ENCODE results near the gene PLEKHA6.

The PLEKHA6 gene

GRCh38 chr1:204227351-204227750 lies 132.4 kb downstream of the PLEKHA6 start:
- H3K4me1 ChIP-seq (ENCODE audit: low read depth, poor library complexity, severe bottlenecking) = no peaks in the 10 kb centered on the region
- no peak for TF ChIP-seq CTCF (conservative IDR thresholded peaks at IDR 0.05; ENCODE audit: low read depth, low read length)
- H3K27ac ChIP-seq = no peak overlapping the region
- H3K4me3 ChIP-seq (IDR thresholded peaks at IDR 0.05; ENCODE audit: insufficient read depth, low read depth, low read length) = no peak overlapping the region
- no peaks in the 10 kb centered on the region for H3K27me3 ChIP-seq (ENCODE audit: insufficient read depth, low read depth)
- no peak overlapping the region for H3K9ac ChIP-seq
- H2AFZ ChIP-seq (ENCODE audit: low read depth) = no peak overlapping the region
- H3K36me3 ChIP-seq (ENCODE audit: insufficient read depth) = no peaks in the 10 kb centered on the region
- H3K79me2 ChIP-seq (ENCODE audit: insufficient read depth, low read depth) = no peaks in the 10 kb centered on the region
- no peak overlapping the region for H3K4me2 ChIP-seq
- no peaks in the 10 kb centered on the region for H4K20me1 ChIP-seq (ENCODE audit: insufficient read depth)

GRCh38 chr1:204225841-204226735 lies 133.6 kb downstream of the PLEKHA6 start:
- Histone ChIP-seq H4K20me1 (ENCODE audit: insufficient read depth) (no peaks in the 10 kb centered on the region), H3K27me3 (ENCODE audit: insufficient read depth, low read depth) (no peaks in the 10 kb centered on the region), H3K27ac (no peak overlapping the region), H3K4me2 (no peak overlapping the region), H3K4me3 (IDR thresholded peaks at IDR 0.05; ENCODE audit: insufficient read depth, low read depth, low read length) (no peak overlapping the region), H2AFZ (ENCODE audit: low read depth) (no peak overlapping the region), H3K79me2 (ENCODE audit: insufficient read depth, low read depth) (no peaks in the 10 kb centered on the region), H3K4me1 (ENCODE audit: low read depth, poor library complexity, severe bottlenecking) (no peaks in the 10 kb centered on the region), H3K9ac (no peak overlapping the region), H3K36me3 (ENCODE audit: insufficient read depth) (no peaks in the 10 kb centered on the region)
- TF ChIP-seq CTCF (conservative IDR thresholded peaks at IDR 0.05; ENCODE audit: low read depth, low read length) = no peak

DNA sequence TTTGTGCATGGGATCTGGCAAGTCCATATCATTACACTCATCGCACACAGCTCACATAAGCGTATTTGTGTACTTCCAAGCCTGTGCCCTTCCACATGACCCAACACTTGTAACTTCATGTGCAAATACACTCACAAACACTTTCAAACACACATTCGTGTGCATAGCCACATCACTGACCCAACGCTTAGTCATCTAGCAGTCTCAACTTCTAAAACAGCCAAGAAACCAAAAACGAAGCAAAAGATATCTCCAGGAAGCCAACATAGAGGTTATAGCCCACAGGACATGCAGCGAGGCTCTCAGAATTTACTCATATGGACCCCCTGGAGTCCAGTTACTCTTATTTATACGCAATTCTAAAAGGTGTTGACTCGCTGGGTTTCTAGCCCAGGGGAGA lies 135.1 kb downstream of the PLEKHA6 start:
- no peak overlapping the region for H3K27ac ChIP-seq

DNA sequence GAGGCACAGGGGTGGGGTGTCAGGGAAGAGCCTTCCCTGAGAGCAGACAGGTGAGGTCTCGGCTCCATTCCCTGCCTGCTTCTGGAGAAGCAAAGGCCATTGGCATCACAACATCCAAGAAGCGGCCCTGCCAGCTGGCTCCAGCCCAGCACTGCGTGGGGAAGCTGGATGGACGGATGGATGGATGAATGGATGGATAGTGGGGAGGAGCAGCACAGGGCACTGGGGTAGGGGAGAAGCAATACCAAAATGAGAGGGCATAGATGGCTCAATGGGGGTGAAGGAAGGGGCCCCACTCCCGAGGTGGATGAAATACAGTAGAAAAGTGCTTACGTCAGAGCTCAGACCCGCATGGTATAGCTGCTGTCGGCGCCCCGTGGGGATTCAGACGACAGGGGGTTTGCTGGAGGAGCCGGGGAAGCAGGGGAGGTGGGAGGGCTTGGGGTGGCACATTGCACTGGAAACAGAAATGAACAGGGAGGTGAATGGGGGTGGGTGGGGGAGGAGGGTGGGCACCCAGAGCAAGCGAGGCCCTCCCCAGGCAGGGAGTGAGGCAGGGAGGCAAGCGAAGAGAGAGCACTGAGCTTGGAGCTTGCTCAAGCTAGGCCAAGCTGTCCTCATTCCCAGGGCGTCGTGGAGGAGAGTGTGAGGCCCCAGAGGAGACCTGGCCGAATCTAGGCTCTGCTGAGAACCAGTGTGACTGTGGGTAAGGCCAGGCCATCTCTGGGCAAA lies 136.4 kb downstream of the PLEKHA6 start:
- Histone ChIP-seq H3K4me1 (ENCODE audit: low read depth, poor library complexity, severe bottlenecking) (no peaks in the 10 kb centered on the region), H3K36me3 (ENCODE audit: insufficient read depth) (no peaks in the 10 kb centered on the region), H4K20me1 (ENCODE audit: insufficient read depth) (no peaks in the 10 kb centered on the region), H3K27me3 (ENCODE audit: insufficient read depth, low read depth) (no peaks in the 10 kb centered on the region), H3K27ac (no peak overlapping the region), H3K4me3 (IDR thresholded peaks at IDR 0.05; ENCODE audit: insufficient read depth, low read depth, low read length) (no peak overlapping the region), H3K9ac (no peak overlapping the region), H3K4me2 (no peak overlapping the region), H2AFZ (ENCODE audit: low read depth) (no peak overlapping the region), H3K79me2 (ENCODE audit: insufficient read depth, low read depth) (no peaks in the 10 kb centered on the region)
- TF ChIP-seq CTCF (conservative IDR thresholded peaks at IDR 0.05; ENCODE audit: low read depth, low read length) = no peak

More for the DNA sequence above, 135.1 kb downstream of the PLEKHA6 start:
- no peak for TF ChIP-seq CTCF (conservative IDR thresholded peaks at IDR 0.05; ENCODE audit: low read depth, low read length)
- H3K79me2 ChIP-seq (ENCODE audit: insufficient read depth, low read depth) = no peaks in the 10 kb centered on the region
- no peak overlapping the region for H3K9ac ChIP-seq
- H4K20me1 ChIP-seq (ENCODE audit: insufficient read depth) = no peaks in the 10 kb centered on the region
- no peaks in the 10 kb centered on the region for H3K27me3 ChIP-seq (ENCODE audit: insufficient read depth, low read depth)
- H2AFZ ChIP-seq (ENCODE audit: low read depth) = no peak overlapping the region
- no peaks in the 10 kb centered on the region for H3K4me1 ChIP-seq (ENCODE audit: low read depth, poor library complexity, severe bottlenecking)
- H3K4me3 ChIP-seq (IDR thresholded peaks at IDR 0.05; ENCODE audit: insufficient read depth, low read depth, low read length) = no peak overlapping the region
- no peaks in the 10 kb centered on the region for H3K36me3 ChIP-seq (ENCODE audit: insufficient read depth)
- H3K4me2 ChIP-seq = no peak overlapping the region

Data from KMS-11 (cell line).